NCI-H187 treated with DMSO at 0.1 percent for 48 hours (cell line): ENCODE measurements around the gene EEPD1.
"Not testable (repeated sequence)": the region's sequence is repeated elsewhere in the genome, so short reads cannot be mapped to it uniquely, and the experiment has no call there.

Experiments used
- DNase-seq: peaks from one replicate; lab custom pipeline; 2025; lab: John Stamatoyannopoulos, UW

The EEPD1 gene

DNA sequence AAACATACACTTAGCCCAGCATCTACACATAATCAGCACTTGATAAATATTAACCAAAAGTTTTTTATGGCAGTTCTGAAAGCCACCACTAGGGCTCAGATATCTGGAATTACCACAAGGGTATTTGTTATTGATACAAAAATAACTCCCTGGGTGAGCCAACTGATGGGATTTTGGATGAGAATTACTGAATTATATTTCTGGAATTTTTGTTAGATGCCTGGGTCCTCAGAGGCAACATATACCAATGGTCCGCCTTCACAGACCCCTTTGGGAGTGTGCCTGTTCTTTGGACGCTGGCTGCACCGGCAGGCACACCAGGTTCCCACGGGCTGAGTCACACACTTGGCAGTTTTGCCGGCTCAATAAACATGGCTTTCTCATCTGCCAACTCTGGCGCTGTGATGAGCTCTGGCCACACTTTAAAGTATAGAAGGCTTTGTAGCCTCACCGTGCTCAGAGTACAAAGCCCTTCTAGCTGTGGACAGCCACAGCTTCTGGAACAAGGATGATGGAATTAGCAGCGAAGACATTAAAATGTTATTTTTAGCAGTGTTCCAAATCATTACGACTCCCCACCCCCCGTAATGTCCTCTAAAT, 24.5 kb upstream of the EEPD1 start:
- no peak for DNase-seq

DNA sequence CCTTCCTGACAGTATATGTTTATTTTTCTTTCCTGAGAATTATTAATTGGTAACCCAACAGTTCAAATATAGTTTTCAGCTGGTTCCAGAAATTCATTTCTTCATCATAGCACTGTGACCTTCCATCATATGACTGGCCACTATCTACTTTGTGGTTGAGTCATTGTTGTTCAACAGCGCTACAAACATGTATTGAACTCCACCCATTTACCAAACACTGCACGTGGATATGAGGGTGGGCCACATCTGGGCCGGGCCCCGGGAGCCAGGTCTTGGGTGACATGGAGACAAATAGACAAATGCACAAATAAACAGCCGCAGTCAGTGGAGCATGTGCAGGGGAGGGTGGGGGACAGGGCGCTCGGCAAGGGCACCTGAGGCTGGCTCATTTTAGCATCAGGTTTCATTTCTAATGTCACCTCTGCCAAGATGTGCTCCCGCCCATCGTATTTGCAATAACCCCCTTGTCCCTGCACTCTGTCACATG, 24.0 kb upstream of the EEPD1 start:
- DNase-seq: no peak

DNA sequence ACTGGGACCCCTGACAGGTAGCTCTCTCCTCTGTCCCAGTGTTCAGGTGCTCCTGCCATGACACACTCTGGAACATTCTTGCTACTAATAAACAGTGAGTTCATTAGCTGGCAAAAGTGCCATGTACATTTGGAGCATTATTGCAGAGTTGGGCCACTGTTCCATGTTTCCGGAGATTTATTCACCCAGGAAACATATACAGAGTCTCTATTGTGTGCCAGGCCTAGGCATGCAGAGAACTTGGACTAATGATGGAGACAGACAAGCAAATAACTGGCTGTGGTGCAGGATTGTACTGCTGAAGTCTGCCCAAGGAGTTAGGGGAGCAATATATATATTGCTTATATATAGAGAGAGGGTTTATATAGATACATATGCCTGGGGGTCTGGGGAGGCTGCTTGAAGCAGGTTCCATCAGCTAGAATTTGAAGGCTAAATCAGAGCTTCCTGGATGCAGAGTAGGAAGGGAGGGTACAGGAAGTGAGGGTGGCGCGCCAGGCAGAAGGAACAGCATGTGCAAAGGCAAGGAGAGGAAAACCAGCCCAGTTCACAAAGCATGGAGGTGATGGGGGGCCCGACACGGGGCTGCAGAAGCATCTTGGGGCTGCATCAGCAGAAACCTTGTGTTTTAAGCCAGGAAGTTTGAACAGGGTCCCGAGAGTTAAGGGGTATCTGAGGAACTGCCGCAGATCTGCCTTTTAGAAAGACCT, 22.7 kb upstream of the EEPD1 start:
- DNase-seq: no peak

DNA sequence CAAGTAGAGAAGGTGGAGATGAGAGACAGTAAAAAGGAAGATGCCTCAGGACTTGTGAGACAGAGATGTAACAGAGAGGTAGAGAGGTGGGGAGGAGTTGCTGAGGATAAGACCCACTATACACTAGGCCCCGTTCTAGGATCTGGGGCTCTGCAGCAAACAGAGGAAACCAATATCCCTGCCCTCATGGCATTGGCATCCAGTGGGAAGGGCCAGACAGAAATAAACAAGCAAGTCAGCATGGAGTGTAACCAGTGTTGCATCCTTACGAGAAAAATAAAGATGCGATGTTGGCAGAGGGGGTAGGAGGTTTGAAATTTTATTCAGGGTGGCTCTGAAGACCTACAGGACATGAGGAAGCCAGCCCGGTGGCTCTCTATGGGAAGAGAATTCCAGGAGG, 22.0 kb upstream of the EEPD1 start:
- DNase-seq: no peak

DNA sequence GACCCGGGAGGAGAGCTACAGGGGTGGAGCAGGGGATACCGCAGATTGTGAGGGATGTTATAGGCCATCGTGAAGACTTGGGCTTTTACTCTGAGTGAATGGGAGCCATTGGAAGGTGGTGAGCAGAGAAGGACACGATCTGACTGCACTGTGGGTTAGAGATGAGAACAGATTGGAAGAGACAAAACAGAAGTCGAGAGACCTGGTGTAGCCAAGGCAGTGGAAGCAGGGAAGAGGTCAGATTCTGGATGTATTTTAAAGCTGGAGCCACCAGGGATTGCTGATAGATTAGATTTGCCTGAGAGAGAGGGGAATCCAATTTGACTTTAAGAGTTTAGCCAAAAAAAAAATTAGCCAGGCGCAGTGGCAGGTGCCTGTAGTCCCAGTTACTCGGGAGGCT, 21.6 kb upstream of the EEPD1 start:
- no peak for DNase-seq

DNA sequence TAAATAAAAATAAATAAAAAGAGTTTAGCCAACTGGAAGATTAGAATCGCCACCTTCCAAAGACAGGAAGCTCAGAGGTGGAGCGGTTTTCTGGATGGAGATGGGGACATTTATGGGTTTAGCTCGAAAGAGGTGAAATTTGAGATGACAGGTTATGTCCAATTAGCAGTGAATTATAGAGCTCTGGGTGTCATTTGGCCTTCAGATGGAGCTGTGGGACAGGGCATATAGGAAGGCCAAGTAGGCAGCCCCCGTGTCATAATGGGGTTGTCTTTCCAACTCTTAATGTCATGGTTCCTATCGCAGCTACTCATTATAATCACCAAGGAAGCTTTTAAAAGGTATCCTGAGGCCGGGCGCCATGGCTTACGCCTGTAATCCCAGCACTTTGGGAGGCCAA, 21.0 kb upstream of the EEPD1 start:
- no peak for DNase-seq

DNA sequence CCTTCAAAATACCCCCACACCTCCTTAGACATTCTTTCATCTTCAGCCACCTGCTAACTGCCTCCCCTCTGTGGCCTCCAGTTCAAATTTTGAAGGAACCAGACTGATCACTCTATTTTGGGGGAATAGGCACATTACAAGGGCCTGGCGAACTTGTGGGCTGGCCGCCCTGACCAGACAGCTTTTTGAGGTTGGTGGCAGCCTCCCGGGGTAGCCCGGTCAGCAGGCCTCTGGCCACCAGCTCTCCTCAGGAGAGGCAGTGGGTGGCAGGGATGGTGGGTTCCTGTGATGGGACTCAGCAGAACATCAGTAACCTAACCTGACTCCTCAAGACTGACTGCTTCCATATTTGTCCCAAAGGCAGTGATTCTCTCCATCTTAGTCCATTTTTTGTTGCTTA, 17.4 kb upstream of the EEPD1 start:
- DNase-seq: no peak

DNA sequence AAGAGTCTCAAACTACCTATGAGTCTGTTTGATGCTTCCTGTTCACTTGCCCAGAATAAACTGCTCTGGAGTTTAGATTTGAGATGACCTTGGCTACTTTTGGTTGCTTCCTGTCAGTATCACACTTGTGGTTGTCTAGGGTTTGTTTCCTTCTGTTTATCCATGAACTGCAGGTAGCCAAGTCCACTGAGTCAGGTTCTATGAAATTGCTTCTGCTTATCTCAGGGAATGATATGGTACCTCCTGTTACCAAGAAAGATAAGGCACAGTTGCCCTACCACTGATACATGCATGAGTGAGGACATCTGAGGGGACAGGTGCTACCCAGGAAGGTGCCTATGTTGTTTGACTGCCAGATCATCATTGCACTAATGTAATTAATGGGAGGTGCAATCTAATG, 15.8 kb upstream of the EEPD1 start:
- DNase-seq: no peak

DNA sequence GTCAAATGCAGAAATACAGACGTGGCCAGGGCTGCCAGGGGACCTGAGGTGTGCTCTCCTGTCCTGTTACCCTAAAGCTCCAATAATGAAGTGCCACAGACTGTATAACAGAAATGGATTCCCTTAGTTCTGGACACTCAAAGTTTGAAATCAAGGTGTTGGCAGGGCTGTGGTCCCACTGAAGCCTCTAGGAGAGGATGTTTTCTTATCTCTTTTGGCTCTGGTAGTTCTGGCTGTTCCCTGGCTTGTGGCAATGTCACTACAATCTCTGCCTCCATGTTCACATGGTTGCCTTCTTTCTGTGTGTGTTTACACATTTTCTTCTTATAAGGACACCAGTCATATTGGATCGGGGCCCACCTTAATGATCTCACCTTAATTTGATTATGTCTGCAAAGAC, 15.3 kb upstream of the EEPD1 start:
- no peak for DNase-seq

DNA sequence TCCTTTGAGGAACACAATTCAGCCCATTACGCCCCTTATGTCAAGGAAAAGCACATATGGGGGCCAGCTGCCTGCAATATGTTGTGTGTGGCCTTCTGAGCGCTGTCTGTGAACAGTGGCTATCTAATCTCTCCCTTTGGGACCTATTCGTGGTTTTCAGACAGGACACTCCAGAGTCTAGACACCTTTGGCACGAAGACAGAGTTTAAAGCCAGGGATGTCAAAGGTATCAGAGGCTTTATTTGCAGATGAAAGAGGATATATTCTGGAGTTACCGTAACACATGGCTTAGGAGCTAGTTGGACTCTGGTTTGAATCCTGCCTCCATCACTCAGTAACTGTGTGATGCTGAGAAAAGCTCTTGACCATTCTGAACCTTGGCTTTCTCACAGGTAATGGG, 14.8 kb upstream of the EEPD1 start:
- no peak for DNase-seq

DNA sequence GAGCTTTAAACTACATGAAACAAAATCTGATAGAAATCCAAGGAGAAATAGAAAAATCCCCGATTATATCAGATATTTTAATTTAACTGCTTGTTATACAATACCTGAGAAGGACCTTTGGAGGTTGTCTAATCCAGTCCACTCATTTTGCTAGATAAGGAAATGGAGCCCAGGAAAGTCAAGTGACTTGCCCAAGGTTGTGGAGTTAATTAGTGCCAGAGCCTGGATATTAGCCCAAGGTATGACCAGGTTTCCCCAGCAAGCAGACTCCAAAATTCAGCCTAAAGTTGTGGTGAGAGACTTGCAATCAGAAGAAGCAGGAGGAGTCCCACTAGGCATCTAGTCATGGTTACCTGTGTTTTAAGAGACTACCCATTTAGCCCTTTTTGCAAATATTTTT, 11.7 kb upstream of the EEPD1 start:
- no peak for DNase-seq

DNA sequence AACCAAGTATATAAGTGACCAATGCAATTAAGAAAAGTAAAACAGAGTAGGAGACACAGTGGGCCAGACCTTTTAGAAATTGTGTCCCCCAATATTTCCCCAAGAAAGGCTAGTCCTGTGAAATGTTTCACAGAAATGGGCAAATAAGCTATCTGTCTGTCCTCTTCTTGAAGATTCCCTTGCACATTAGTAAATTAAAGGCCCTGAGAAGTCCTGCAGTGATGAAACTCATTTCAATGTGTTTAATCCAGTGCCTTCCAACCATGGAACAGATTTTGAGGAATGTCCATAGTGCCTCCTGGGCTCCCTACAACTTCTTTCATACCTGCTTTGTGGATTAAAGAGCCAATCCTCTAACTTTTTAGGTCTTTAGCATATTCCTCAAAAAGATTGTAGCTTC, 11.2 kb upstream of the EEPD1 start:
- no peak for DNase-seq

DNA sequence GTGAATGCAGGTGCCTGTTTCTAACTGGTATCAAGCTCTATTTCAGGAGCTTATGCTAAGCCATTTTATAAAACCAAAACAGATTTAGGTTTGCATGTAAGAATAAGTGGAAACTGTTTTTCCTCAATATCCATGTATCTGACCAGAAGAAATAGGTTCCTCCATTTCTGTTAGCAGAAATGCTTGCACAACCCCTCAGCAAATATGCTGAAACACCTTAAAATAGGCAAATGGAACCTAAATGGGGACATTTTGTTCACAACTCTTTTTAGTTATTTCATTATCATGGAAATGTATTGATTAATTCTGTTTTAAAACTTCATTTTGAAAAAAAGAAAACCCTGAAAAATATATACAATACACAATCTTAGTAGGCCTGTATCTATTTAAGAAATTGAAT, 8.9 kb upstream of the EEPD1 start:
- no peak for DNase-seq

DNA sequence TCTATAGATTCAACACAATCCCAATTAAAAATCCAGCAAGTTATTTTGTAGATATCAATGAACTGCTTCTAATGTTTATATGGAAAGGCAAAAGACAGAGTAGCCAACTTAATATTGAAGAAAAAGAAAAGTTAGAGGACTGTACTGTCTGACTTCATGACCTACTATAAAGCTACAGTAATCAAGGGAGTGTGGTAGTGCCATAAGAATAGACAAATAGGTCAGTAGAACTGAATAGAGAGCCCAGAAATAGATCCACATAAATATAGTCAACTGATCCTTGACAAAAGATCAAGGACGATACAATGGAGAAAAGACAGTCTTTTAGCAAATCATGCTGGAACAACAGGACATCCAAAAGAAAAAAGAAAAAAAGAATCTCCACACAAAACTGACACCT, 7.4 kb upstream of the EEPD1 start:
- no peak for DNase-seq

DNA sequence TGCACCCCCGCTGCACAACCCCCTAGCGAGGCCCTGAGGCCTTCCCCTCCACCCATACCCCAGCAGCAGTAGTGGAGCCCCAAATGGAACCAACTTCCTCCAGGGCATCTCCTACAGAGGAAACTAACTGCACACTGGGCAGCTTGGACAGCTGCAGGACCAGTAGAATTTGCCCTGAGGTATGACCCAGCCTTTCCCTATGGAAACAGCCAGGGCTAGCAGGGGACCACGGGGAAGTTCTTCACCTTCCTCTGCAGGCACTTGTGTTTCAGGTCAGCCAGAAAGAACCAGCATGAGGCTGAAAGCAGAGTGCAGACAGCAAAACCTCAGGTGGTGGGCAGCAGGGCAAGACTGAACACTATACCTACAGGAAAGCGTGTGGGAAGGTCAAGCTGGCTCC, 5.7 kb upstream of the EEPD1 start:
- no peak for DNase-seq

DNA sequence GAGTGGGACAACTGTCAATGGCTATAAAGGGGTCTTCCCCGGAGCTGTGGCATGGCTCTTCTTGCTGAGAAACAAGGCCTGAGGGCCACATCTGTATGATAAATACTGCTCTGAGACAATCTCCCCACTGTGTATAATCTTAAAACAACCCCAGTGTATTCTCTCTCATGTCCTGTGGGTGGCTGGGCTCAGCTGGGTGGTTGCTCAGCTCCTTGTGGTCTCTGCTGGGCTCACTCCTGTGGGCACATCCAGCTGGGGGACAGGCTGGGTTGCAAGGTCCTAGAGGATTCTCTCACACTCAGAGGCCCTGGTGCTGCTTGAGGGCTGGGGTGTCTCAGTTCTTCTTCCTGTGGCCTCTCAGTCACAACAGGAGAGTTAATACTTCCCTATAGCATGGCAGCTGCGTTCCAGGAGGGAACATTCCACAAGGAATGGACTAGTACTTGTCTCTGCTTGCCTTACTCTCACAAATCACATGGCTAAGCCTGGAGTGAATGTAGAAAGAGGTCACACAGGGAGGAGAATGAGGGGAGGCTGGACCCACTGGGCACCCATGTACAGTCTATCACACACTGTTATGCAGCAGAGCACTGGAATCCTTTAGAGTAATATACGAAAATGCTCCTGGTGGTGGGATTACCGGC, 4.5 kb upstream of the EEPD1 start:
- no peak for DNase-seq

DNA sequence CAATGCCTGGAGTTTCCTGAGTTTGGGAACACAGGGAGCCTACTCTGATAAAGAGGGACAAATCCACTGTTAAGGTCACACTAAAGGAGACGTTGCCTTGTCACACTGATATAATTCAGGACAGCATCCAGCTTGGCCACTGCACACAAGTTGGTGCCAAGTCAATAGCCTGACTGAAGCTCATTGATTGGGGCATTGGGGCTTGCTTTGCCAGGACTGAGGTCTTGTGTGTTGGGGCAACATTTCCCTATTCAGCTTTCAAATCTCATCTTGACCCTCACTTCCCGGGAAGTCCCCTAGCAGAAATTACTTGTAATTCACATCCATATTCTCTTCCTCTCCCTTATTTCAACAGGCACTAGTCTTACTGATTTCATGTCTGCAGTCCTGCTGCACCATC, 3.8 kb upstream of the EEPD1 start:
- not testable (repeated sequence) for DNase-seq

DNA sequence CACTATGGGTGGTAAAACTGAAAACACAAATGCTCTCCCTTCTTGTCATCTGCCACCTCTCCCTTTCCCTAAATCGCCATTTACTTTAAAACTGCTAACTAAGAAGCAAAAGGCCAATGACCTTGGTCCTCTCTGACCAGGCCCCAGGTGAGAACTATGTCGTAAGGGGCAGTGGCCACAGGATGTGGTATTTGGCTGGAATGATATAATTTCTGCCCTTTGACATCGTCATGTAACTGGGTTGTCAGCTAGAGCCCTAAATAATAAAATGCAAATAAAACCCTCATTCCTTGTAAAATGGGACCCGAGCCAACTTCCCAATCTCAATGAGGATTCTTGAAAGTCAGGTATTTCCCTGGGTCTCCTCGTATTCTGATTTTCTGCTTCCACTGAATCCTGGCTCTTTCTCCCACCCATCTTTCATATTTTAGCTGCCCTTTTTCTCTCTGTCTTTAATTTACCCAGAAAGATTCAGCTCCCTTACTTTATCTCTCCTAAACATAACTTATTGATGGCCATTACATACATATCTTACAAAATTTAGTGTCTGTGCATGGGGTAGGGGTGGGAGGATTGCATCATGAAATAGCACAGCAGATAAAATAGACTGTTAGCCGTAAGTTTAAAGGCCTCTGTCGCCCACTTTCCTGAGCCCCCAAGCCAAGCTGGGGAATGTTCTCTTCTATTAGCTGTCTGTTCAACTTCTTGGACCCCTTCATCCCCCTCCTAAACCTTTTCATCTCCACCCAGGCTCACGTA, 3.2 kb upstream of the EEPD1 start:
- DNase-seq: no peak

DNA sequence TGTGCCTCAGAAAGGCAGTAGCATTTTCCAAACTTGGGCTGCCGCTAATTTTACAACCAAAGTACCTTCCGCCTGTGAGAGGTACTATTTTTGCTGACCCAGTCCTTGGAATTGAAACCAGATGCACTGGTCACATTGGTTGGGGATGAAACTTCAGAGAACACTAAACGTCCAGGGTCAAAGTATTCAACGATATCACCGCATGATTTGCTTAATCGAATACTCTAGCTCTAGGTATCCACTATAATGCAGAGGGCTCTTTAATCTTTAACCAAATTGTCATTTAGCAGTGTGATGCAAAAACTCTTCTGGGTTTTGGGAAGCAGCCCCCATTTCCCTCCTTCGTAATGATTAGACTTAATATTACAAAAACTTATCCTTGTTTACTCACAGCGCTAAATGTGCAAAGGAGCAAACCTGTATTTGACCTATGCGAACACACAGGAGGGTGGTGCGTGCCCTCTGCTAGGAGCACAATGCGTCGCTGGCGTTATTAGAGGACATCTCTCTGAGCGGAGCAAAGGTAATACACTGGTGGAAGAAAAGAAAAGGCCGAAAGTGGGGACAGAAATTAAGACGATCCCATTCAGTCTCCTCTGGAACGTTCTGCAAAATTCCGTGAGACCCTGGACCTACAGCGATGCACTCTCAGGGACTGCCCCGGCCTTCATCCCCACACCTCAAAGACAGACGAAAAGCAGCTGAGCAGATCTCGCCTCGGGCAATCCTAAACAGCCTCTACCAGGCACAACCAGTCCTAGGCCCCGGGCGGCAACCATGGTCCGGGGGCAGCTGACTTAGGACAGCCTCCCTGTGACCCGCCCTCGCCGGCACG, 916 bp upstream of the EEPD1 start:
- no peak for DNase-seq

DNA sequence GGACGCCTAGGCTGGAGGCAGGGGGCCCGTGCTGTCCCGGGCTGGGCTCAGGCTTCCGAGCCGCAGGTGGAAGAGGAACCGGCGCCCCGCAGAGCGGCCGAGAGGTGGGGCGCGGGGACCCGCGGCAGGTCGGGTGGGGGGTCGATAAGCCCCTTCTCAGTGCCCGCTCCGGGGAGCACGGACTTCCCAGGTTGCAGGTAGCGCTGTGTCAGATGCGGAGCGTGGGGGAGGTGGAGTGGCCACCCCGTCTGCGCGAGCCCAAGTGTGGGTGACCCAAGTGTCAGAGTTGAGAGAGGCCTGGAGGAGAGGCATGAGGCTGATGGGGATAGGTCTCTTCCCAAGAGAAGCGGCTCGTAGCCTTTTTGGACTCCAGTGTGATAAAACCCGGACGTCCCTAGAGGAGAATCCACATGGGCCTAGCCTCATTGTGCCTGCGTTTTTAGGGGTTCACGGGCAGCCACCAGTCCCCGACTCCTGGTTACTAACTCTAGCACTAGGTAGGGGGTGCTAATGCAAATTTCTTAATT, 580 bp downstream of the EEPD1 start:
- DNase-seq: no peak
